Activated CD4-positive, alpha-beta T cell treated with anti-CD3 and anti-CD28 coated beads for 1 hour (primary cell): Measurements from ENCODE around the gene PRRC2B.
"Not testable (repeated sequence)": the region's sequence is repeated elsewhere in the genome, so short reads cannot be mapped to it uniquely, and the experiment has no call there.

Source experiments
- DNase-seq: peaks from one replicate; pipeline ENCODE4 v3.0.0-alpha.2; 2020

Gene PRRC2B

DNA sequence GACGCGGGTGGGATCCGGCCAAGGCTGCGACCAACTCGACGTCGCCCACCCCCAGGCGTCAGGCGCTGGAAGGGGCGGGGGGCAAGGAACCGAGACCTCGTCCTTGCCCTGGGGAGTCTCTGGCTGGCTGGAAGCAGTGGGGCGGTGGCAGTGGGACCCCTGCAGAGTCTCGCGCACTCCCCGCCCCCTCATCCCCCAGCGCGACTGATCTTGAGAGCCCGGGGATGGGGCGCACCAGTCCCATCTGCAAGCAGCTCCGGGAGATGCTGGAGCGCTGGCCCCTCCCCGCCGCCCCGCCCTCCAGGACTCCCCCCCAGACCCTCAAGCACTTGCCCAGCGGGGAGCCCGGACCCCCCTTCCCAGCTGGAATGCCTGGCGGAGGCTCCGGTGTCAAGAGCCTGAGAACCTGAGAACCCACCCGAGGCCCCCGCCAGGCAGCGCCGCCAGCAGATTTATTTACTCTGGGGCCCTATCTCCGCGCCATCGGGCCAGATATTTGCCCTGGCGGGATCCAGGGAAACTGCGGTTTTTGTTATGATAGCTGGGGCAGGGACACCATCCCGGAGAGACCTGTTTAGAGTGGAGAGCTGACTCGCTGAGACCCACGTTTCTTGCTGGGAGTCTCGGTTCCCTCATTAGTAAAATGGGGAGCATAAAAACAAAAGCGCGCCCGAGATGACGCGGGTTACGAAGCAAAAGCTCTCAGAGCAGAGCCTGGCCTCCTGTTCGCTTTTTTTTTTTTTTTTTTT is 152.6 kb downstream of the PRRC2B start:
- DNase-seq, result no peak

DNA sequence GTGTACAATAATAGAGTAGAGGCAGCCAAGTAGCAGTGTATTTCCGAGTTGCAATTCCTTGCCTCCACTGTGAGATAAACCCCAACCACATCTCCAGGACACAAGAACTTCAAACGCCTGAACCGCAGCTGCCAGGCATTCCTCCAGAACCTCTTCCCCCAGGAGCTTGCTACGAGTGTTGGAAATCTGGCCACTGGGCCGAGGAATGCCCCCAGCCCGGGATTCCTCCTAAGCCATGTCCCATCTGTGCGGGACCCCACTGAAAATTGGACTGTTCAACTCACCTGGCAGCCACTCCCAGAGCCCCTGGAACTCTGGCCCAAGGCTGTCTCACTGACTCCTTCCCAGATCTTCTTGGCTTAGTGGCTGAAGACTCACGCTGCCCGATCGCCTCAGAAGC is 155.3 kb downstream of the PRRC2B start:
- DNase-seq, result not testable (repeated sequence)
